Caco-2 (cell line): ENCODE data around the gene APOL5. TPM values are rescaled to one million over a fixed set of nuclear protein-coding genes. Genes with fewer than 3 reads are reported as not detected.
"Not testable (repeated sequence)": the region's sequence is repeated elsewhere in the genome, so short reads cannot be mapped to it uniquely, and the experiment has no call there.

ENCODE experiments used
- BruUV-seq: library from RNA; stranded (reverse); fragments of 400-500 nt; replicated peaks from 2 replicates; lab custom pipeline; 2021; lab: Mats Ljungman, UMichigan
- CTCF ChIA-PET: fragments of 300-600 bp; sonication (Branson Sonifier 250); formaldehyde crosslinking; loops from one replicate; lab custom pipeline; 2022; ENCODE audit warnings: antibody characterized with exemption; lab: Charles Lee
- POLR2A ChIA-PET: fragments of 300-600 bp; sonication (Branson Sonifier 250); formaldehyde crosslinking; loops from one replicate; lab custom pipeline; 2022; ENCODE audit warnings: antibody characterized with exemption; lab: Charles Lee
- DNase-seq, 2 experiments: peaks; one replicate each; pipeline versions ENCODE4 v3.0.0 to v3.0.0-alpha.2; 2020 to 2022
- H3K27me3 ChIP-seq: replicated peaks from 2 replicates; pipeline ENCODE4 v1.6.0; 2011; ENCODE audit warnings: low read length; ENCODE audit not compliant: control insufficient read depth, insufficient read depth
- H3K36me3 ChIP-seq: 2 replicates; pipeline ENCODE4 v1.5.1; 2011; ENCODE audit warnings: low read length; ENCODE audit not compliant: control insufficient read depth, insufficient read depth
- H3K4me1 ChIP-seq: fragments of 250-450 bp; sonication (Bioruptor Pico); 2 replicates; pipeline ENCODE4 v1.5.1; 2020; ENCODE audit warnings: mild to moderate bottlenecking
- H3K4me3 ChIP-seq: 2 replicates; pipeline ENCODE4 v1.5.1; 2011; ENCODE audit warnings: low read depth, mild to moderate bottlenecking, control low read depth, low read length
- H3K9me3 ChIP-seq: fragments of 250-450 bp; sonication (Bioruptor Pico); 2 replicates; pipeline ENCODE4 v1.5.1; 2020; ENCODE audit warnings: mild to moderate bottlenecking, moderate library complexity
- H3K27ac Mint-ChIP-seq: one replicate; pipeline ENCODE4 v1.8.0; 2022; ENCODE audit warnings: mixed read lengths; ENCODE audit not compliant: unreplicated experiment
- H3K27me3 Mint-ChIP-seq: one replicate; pipeline ENCODE4 v1.8.0; 2022; ENCODE audit warnings: mixed read lengths; ENCODE audit not compliant: insufficient read depth, unreplicated experiment
- H3K36me3 Mint-ChIP-seq: one replicate; pipeline ENCODE4 v1.8.0; 2022; ENCODE audit warnings: mild to moderate bottlenecking, mixed read lengths; ENCODE audit not compliant: insufficient read depth, unreplicated experiment
- H3K4me1 Mint-ChIP-seq: one replicate; pipeline ENCODE4 v1.8.0; 2022; ENCODE audit warnings: low read depth, mixed read lengths; ENCODE audit not compliant: unreplicated experiment
- H3K4me3 Mint-ChIP-seq: one replicate; pipeline ENCODE4 v1.8.0; 2022; ENCODE audit warnings: mild to moderate bottlenecking, moderate library complexity, mixed read lengths; ENCODE audit not compliant: unreplicated experiment
- H3K9me3 Mint-ChIP-seq: one replicate; pipeline ENCODE4 v1.8.0; 2022; ENCODE audit warnings: mixed read lengths; ENCODE audit not compliant: unreplicated experiment
- intact Hi-C: fragments of 100-400 bp; cut with micrococcal nuclease; formaldehyde crosslinking; loops from one replicate; pipeline ENCODE4 v1.10.0; 2022; ENCODE audit not compliant: unreplicated experiment
- total RNA-seq: library from RNA; stranded (reverse); gene quantifications from 2 replicates; pipeline ENCODE4 v1.2.3, GENCODE V29; 2022
- TF ChIP-seq, protein P1 (sequence below), 2 experiments: fragments of 200-600 bp in 1 of 2; IDR thresholded peaks; 1 replicate in 1 of 2; 2 replicates in 1 of 2; pipeline versions ENCODE4 v1.5.1 to v1.8.0; 2011 to 2022; ENCODE audit warnings: antibody characterized with exemption in 1 of 2, control low read depth in 1 of 2, inconsistent platforms in 1 of 2, low read depth in 1 of 2, low read length in 1 of 2, mild to moderate bottlenecking in 1 of 2, moderate library complexity in 1 of 2; ENCODE audit not compliant: insufficient read depth in 1 of 2, severe bottlenecking in 1 of 2, unreplicated experiment in 1 of 2

APOL5 gene
- total RNA-seq, 1 experiment from 2014 or later, result not detected

DNA sequence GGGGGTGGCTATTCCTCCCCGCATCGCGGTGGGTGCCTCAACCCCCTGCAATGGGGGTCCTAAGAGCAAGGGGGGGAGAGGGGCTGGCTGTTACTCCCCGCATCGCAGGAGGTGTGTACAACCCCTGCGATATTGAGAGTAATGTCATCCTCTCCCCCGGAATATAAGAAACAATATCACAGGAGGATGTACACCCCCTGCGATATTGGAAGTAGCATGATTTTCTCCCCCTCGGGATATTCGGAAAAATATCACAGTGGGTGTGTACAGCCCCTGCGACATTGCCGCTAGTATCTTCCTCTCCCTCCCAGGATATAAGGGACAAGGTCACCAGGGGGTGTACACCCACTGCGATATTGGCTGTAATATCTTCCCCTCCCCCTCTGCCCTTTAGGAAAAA is 22.5 kb upstream of the APOL5 start:
- intact Hi-C loops, result no loop called here
- ChIA-PET CTCF (no interaction called here), POLR2A (no interaction called here)
- Histone ChIP-seq H3K9me3 (no peaks in the 10 kb centered on the region), H3K27me3 (no peaks in the 10 kb centered on the region), H3K36me3 (no peaks in the 10 kb centered on the region), H3K4me1 (no peaks in the 10 kb centered on the region), H3K4me3 (no peak overlapping the region)
- TF ChIP-seq, protein P1, sequence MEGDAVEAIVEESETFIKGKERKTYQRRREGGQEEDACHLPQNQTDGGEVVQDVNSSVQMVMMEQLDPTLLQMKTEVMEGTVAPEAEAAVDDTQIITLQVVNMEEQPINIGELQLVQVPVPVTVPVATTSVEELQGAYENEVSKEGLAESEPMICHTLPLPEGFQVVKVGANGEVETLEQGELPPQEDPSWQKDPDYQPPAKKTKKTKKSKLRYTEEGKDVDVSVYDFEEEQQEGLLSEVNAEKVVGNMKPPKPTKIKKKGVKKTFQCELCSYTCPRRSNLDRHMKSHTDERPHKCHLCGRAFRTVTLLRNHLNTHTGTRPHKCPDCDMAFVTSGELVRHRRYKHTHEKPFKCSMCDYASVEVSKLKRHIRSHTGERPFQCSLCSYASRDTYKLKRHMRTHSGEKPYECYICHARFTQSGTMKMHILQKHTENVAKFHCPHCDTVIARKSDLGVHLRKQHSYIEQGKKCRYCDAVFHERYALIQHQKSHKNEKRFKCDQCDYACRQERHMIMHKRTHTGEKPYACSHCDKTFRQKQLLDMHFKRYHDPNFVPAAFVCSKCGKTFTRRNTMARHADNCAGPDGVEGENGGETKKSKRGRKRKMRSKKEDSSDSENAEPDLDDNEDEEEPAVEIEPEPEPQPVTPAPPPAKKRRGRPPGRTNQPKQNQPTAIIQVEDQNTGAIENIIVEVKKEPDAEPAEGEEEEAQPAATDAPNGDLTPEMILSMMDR (IDR thresholded peaks at IDR 0.05; ENCODE audit: insufficient read depth in 1 of 2, low read depth in 1 of 2, low read length in 1 of 2, severe bottlenecking in 1 of 2, unreplicated experiment in 1 of 2), result no peak
- DNase-seq, result no peak
- no TSS peak for BruUV-seq
- Mint-ChIP-seq H3K9me3 (no peaks in the 10 kb centered on the region), H3K4me1 (no peaks in the 10 kb centered on the region), H3K27ac (no peak overlapping the region), H3K36me3 (peaks cover 6% of the 10 kb centered on the region), H3K27me3 (peaks cover 4% of the 10 kb centered on the region), H3K4me3 (no peak overlapping the region)

DNA sequence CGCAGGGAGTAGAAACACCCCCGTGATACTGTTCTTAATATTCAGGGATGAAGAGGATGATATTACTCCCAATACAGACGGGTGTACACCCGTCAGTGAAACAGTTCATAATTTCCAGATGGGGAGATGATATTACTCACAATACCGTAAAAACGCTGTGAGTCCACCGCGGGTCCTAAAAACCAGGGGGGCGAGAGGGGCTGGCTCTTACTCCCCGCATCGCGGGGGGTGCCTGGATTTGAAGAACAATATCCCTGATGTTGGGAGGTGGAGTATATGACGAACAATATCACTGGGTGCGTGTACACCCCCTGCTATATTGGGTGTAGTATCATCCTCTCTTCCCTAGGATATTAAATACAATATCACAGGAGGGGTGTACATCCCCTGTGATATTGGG is 20.5 kb upstream of the APOL5 start:
- Histone ChIP-seq H3K9me3 (no peaks in the 10 kb centered on the region), H3K4me3 (no peak overlapping the region), H3K27me3 (no peaks in the 10 kb centered on the region), H3K36me3 (no peaks in the 10 kb centered on the region), H3K4me1 (no peaks in the 10 kb centered on the region)
- peaks cover 4% of the 10 kb centered on the region for H3K27me3 Mint-ChIP-seq
- TF ChIP-seq, protein P1 (IDR thresholded peaks at IDR 0.05; ENCODE audit: insufficient read depth in 1 of 2, low read depth in 1 of 2, low read length in 1 of 2, severe bottlenecking in 1 of 2, unreplicated experiment in 1 of 2), result no peak
- H3K27ac Mint-ChIP-seq, result no peak overlapping the region
- H3K36me3 Mint-ChIP-seq, result peaks cover 6% of the 10 kb centered on the region
- no peaks in the 10 kb centered on the region for H3K4me1 Mint-ChIP-seq
- ChIA-PET POLR2A (no interaction called here), CTCF (no interaction called here)
- BruUV-seq, result no TSS peak
- H3K9me3 Mint-ChIP-seq, result no peaks in the 10 kb centered on the region
- DNase-seq, result no peak
- H3K4me3 Mint-ChIP-seq, result no peak overlapping the region
- intact Hi-C loops, result no loop called here

DNA sequence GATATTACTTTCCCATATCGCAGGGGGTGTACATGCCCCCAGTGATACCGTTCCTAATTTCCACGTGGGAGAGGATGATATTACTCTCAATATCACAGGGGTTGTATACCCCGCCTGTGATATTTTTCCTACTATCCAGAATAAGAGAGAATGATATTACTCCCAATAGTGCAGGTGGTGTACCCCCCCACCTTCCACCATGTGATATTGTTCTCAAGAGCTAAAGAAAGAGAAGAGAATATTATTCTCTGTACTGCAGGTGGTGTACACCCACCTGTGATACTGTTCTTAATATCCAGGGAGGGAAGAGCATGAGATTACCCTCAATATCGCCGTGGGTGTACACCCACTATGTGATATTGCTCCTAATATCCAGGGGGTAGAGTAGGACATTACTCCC is 17.8 kb upstream of the APOL5 start:
- H3K4me3 ChIP-seq, H3K9me3 Mint-ChIP-seq, BruUV-seq, H3K4me1 Mint-ChIP-seq, H3K36me3 ChIP-seq, H3K4me3 Mint-ChIP-seq, POLR2A ChIA-PET, H3K9me3 ChIP-seq, CTCF ChIA-PET, H3K27ac Mint-ChIP-seq, DNase-seq, H3K4me1 ChIP-seq, H3K36me3 Mint-ChIP-seq, H3K27me3 Mint-ChIP-seq, H3K27me3 ChIP-seq, intact Hi-C loops: not testable (repeated sequence)
